Astrocyte (in vitro differentiated cells and primary cell): ENCODE measurements around the gene TRANK1. TPM values are rescaled to one million over a fixed set of nuclear protein-coding genes. Genes with fewer than 3 reads are reported as not detected.

Experiments
- DNase-seq: peaks from one replicate; pipeline ENCODE4 v3.0.0-alpha.2; 2010; ENCODE audit warnings: low read depth
- FAIRE-seq: peaks from 2 replicates; lab custom pipeline; 2011; peaks lifted over from hg19 to GRCh38; lab: Jason Lieb, UNC
- H2AFZ ChIP-seq: 2 replicates; pipeline ENCODE4 v1.6.0; 2012; ENCODE audit warnings: low read depth, low read length, inconsistent platforms
- H3K27ac ChIP-seq: 2 replicates; pipeline ENCODE4 v1.5.1; 2011; ENCODE audit warnings: low read depth, low read length, inconsistent platforms
- H3K27me3 ChIP-seq: 2 replicates; pipeline ENCODE4 v1.6.0; 2011; ENCODE audit warnings: low read length, inconsistent platforms; ENCODE audit not compliant: insufficient read depth
- H3K36me3 ChIP-seq: 2 replicates; pipeline ENCODE4 v1.5.1; 2011; ENCODE audit warnings: low read length, inconsistent platforms; ENCODE audit not compliant: insufficient read depth
- H3K4me1 ChIP-seq: 2 replicates; pipeline ENCODE4 v1.5.1; 2011; ENCODE audit warnings: low read length, inconsistent platforms; ENCODE audit not compliant: insufficient read depth
- H3K4me2 ChIP-seq: 2 replicates; pipeline ENCODE4 v1.6.0; 2012; ENCODE audit warnings: low read length, inconsistent platforms
- H3K4me3 ChIP-seq: 2 replicates; pipeline ENCODE4 v1.5.1; 2011; ENCODE audit warnings: low read depth, mild to moderate bottlenecking, low read length, inconsistent platforms; ENCODE audit not compliant: insufficient read depth
- H3K79me2 ChIP-seq: 2 replicates; pipeline ENCODE4 v1.6.0; 2012; ENCODE audit warnings: mild to moderate bottlenecking, low read length, inconsistent platforms; ENCODE audit not compliant: insufficient read depth
- H3K9ac ChIP-seq: 2 replicates; pipeline ENCODE4 v1.6.0; 2012; ENCODE audit warnings: mild to moderate bottlenecking, low read length, inconsistent platforms
- H3K9me3 ChIP-seq: 2 replicates; pipeline ENCODE4 v1.5.1; 2012; ENCODE audit warnings: low read depth, mild to moderate bottlenecking, low read length, inconsistent platforms; ENCODE audit not compliant: insufficient read depth
- H4K20me1 ChIP-seq: 2 replicates; pipeline ENCODE4 v1.6.0; 2012; ENCODE audit warnings: low read length, inconsistent platforms; ENCODE audit not compliant: insufficient read depth
- H3K27ac Mint-ChIP-seq: one replicate; pipeline ENCODE4 v1.8.0; 2021; ENCODE audit warnings: mild to moderate bottlenecking, mixed read lengths; ENCODE audit not compliant: unreplicated experiment
- H3K27me3 Mint-ChIP-seq: one replicate; pipeline ENCODE4 v1.8.0; 2021; ENCODE audit warnings: low read depth, mixed read lengths; ENCODE audit not compliant: unreplicated experiment
- H3K36me3 Mint-ChIP-seq: one replicate; pipeline ENCODE4 v1.8.0; 2021; ENCODE audit warnings: low read depth, mixed read lengths; ENCODE audit not compliant: unreplicated experiment
- H3K4me1 Mint-ChIP-seq: one replicate; pipeline ENCODE4 v1.8.0; 2021; ENCODE audit warnings: low read depth, mixed read lengths; ENCODE audit not compliant: unreplicated experiment
- H3K4me3 Mint-ChIP-seq: one replicate; pipeline ENCODE4 v1.8.0; 2021; ENCODE audit warnings: mild to moderate bottlenecking, moderate library complexity, mixed read lengths; ENCODE audit not compliant: unreplicated experiment
- H3K9me3 Mint-ChIP-seq: one replicate; pipeline ENCODE4 v1.8.0; 2021; ENCODE audit warnings: mild to moderate bottlenecking, mixed read lengths; ENCODE audit not compliant: unreplicated experiment
- CTCF ChIP-seq: IDR thresholded peaks from 2 replicates; pipeline ENCODE4 v1.5.1; 2011; ENCODE audit warnings: low read depth, mild to moderate bottlenecking, inconsistent platforms, low read length, moderate library complexity; ENCODE audit not compliant: insufficient read depth
- EZH2 ChIP-seq: IDR thresholded peaks from 2 replicates; pipeline ENCODE4 v1.6.1; 2012; ENCODE audit warnings: mild to moderate bottlenecking, low read length, inconsistent platforms; ENCODE audit not compliant: insufficient read depth
- total RNA-seq: library from RNA; stranded (reverse); gene quantifications from 2 replicates; pipeline ENCODE4 v1.2.1, GENCODE V29; 2021

The TRANK1 gene
- total RNA-seq, 1 donor from 2014 or later, result 5.6 TPM

- Mint-ChIP-seq H3K36me3 (peaks cover 7% of the 10 kb centered on the region), H3K4me1 (peaks cover 16% of the 10 kb centered on the region), H3K27me3 (no peaks in the 10 kb centered on the region), H3K4me3 (no peak overlapping the region), H3K9me3 (no peaks in the 10 kb centered on the region), H3K27ac (peak overlapping the region; percentile 60)
- FAIRE-seq, result no peak
- DNase-seq, result no peak
- Histone ChIP-seq H3K9me3 (no peaks in the 10 kb centered on the region), H3K9ac (peak overlapping the region; percentile 93), H3K27me3 (no peaks in the 10 kb centered on the region), H3K79me2 (peaks cover 64% of the 10 kb centered on the region), H2AFZ (no peak overlapping the region), H3K27ac (peak overlapping the region; percentile 99), H4K20me1 (peaks cover 56% of the 10 kb centered on the region), H3K36me3 (peaks cover 26% of the 10 kb centered on the region), H3K4me1 (peaks cover 21% of the 10 kb centered on the region), H3K4me2 (peak overlapping the region; percentile 86), H3K4me3 (peak overlapping the region; percentile 89)
- TF ChIP-seq EZH2 (no peak), CTCF (no peak)
Measured at GRCh38 chr3:36991147-36991546, 46.3 kb upstream of the TRANK1 start.

GRCh38 chr3:36989568-36989967 is 44.7 kb upstream of the TRANK1 start:
- Histone ChIP-seq H3K4me3 (peak overlapping the region; percentile 39), H3K4me1 (peaks cover 21% of the 10 kb centered on the region), H2AFZ (no peak overlapping the region), H3K9me3 (no peaks in the 10 kb centered on the region), H3K79me2 (peaks cover 56% of the 10 kb centered on the region), H3K27me3 (no peaks in the 10 kb centered on the region), H3K27ac (no peak overlapping the region), H4K20me1 (peaks cover 56% of the 10 kb centered on the region), H3K36me3 (peaks cover 39% of the 10 kb centered on the region), H3K9ac (peak overlapping the region; percentile 93), H3K4me2 (peak overlapping the region; percentile 86)
- Mint-ChIP-seq H3K36me3 (peaks cover 12% of the 10 kb centered on the region), H3K27me3 (no peaks in the 10 kb centered on the region), H3K4me3 (no peak overlapping the region), H3K9me3 (no peaks in the 10 kb centered on the region), H3K27ac (peak overlapping the region; percentile 67), H3K4me1 (peaks cover 16% of the 10 kb centered on the region)
- no peak for DNase-seq
- TF ChIP-seq EZH2 (no peak), CTCF (no peak)
- no peak for FAIRE-seq

GRCh38 chr3:36989005-36989404 is 44.2 kb upstream of the TRANK1 start:
- H3K4me3 ChIP-seq, result peak overlapping the region; percentile 39
- DNase-seq, result no peak
- Mint-ChIP-seq H3K9me3 (no peaks in the 10 kb centered on the region), H3K27ac (no peak overlapping the region), H3K4me1 (peaks cover 13% of the 10 kb centered on the region), H3K27me3 (no peaks in the 10 kb centered on the region), H3K36me3 (peaks cover 14% of the 10 kb centered on the region), H3K4me3 (no peak overlapping the region)
- H2AFZ ChIP-seq, result no peak overlapping the region
- no peaks in the 10 kb centered on the region for H3K9me3 ChIP-seq
- no peaks in the 10 kb centered on the region for H3K27me3 ChIP-seq
- FAIRE-seq, result no peak
- peak overlapping the region; percentile 86 for H3K4me2 ChIP-seq
- TF ChIP-seq CTCF, result no peak
- TF ChIP-seq EZH2, result no peak
- H3K9ac ChIP-seq, result no peak overlapping the region
- no peak overlapping the region for H3K27ac ChIP-seq
- H3K36me3 ChIP-seq, result peaks cover 43% of the 10 kb centered on the region
- peaks cover 21% of the 10 kb centered on the region for H3K4me1 ChIP-seq
- H3K79me2 ChIP-seq, result peaks cover 51% of the 10 kb centered on the region
- H4K20me1 ChIP-seq, result peaks cover 56% of the 10 kb centered on the region
